Breast epithelium (tissue), 4 donors: ENCODE data around the gene POTEI. TPM values are rescaled to one million over a fixed set of nuclear protein-coding genes. Genes with fewer than 3 reads are reported as not detected.
"Not testable (repeated sequence)": the region's sequence is repeated elsewhere in the genome, so short reads cannot be mapped to it uniquely, and the experiment has no call there.

Source experiments
- DNase-seq, 2 donors: peaks; one replicate each; pipeline ENCODE4 v3.0.0-alpha.2; 2019; ENCODE audit warnings: low spot score in 2 of 2
- H3K27ac ChIP-seq, 2 donors: fragments of 200-600 bp; sonication (generic) in 1 of 2; one replicate each; pipeline ENCODE4 v1.5.1; 2016 to 2019; ENCODE audit warnings: mild to moderate bottlenecking in 1 of 2
- H3K27me3 ChIP-seq, 2 donors: fragments of 200-600 bp; sonication (generic) in 1 of 2; one replicate each; pipeline versions ENCODE4 v1.5.1 to v1.6.0; 2017 to 2019; ENCODE audit warnings: control low read depth in 1 of 2, mild to moderate bottlenecking in 1 of 2
- H3K36me3 ChIP-seq: fragments of 200-600 bp; one replicate; pipeline ENCODE4 v1.5.1; 2019
- H3K4me1 ChIP-seq, 2 donors: fragments of 200-600 bp; sonication (generic); one replicate each; pipeline ENCODE4 v1.5.1; 2016 to 2019; ENCODE audit warnings: control low read depth in 1 of 2
- H3K4me3 ChIP-seq, 3 donors: fragments of 200-600 bp; sonication (generic); 1 replicate in 2 of 3; 2 replicates in 1 of 3; pipeline ENCODE4 v1.5.1; 2016 to 2019; ENCODE audit warnings: mild to moderate bottlenecking in 3 of 3, moderate library complexity in 2 of 3
- H3K9me3 ChIP-seq, 2 donors: fragments of 200-600 bp; sonication (generic) in 1 of 2; one replicate each; pipeline ENCODE4 v1.5.1; 2016 to 2019; ENCODE audit warnings: control low read depth in 1 of 2
- intact Hi-C: fragments of 100-400 bp; cut with DNase I; formaldehyde crosslinking; loops from one replicate; pipeline ENCODE4 v1.15.1; 2023; ENCODE audit warnings: low total_unique reads
- total RNA-seq, 3 donors: library from RNA; depleted of rRNA; stranded (reverse); fragments of >200 nt; gene quantifications; one replicate each; pipeline ENCODE4 v1.1.0, GENCODE V29; 2016
- TF ChIP-seq, protein P1 (sequence below), 3 donors: fragments of 450-650 bp; IDR thresholded peaks; one replicate each; pipeline ENCODE4 v1.5.1; 2016 to 2017; ENCODE audit warnings: antibody characterized with exemption in 3 of 3, mild to moderate bottlenecking in 3 of 3, moderate library complexity in 3 of 3

POTEI gene
- total RNA-seq, 3 donors from 2014 or later, result 0.98 to 1.2 TPM; not detected in 1

- H3K4me1 ChIP-seq, DNase-seq, H3K27me3 ChIP-seq, H3K9me3 ChIP-seq, H3K4me3 ChIP-seq, H3K27ac ChIP-seq, H3K36me3 ChIP-seq, intact Hi-C loops: not testable (repeated sequence)
These were observed 57.9 kb downstream of the POTEI start for GRCh38 chr2:130451278-130451677.

DNA sequence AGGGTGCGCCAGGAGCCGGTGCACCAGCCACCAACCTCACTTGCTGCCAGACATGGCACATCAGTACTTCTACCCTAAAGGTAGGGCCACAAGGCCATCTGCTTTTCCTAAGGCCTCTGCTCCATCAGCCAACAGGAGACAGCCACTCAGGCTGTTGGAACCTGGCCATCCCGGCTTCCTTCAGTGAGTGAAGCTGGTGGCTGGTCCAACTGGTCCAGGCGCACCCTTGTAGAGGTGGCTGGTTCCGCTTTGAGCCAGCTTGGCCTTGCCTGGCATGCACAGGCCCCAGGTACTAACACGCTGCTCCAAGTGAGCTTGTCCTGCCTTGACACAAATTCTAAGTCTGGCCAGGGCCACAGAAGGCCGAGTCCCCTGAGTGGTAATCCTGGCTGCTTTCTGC, 58.8 kb downstream of the POTEI start:
- DNase-seq, intact Hi-C loops, H3K27ac ChIP-seq, H3K9me3 ChIP-seq, H3K27me3 ChIP-seq, H3K4me1 ChIP-seq, H3K36me3 ChIP-seq, H3K4me3 ChIP-seq: not testable (repeated sequence)

DNA sequence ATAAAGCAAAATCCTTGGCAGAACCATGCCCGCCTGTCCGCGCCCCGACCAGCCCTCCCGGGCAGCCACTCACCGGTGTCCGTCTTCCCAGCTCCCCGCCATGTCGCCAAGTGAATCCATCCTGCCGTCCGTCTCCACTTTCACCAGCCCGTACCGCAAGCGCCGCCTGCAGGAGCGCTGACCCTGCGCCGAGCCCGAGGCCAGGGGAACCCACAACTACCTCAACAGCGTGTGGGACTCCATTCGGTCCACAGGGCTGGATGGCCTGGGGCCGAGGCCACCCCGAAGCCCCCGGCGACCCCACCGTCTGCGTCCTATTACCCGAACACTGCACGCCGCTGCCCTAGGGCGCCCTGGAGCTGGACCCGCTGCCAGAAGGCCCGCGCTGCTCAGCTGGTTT, 81.5 kb downstream of the POTEI start:
- H3K27ac ChIP-seq, H3K9me3 ChIP-seq, intact Hi-C loops, H3K4me1 ChIP-seq, H3K27me3 ChIP-seq, H3K36me3 ChIP-seq: not testable (repeated sequence)
- peak; percentile 24 to 55 for DNase-seq
- TF ChIP-seq, protein P1, sequence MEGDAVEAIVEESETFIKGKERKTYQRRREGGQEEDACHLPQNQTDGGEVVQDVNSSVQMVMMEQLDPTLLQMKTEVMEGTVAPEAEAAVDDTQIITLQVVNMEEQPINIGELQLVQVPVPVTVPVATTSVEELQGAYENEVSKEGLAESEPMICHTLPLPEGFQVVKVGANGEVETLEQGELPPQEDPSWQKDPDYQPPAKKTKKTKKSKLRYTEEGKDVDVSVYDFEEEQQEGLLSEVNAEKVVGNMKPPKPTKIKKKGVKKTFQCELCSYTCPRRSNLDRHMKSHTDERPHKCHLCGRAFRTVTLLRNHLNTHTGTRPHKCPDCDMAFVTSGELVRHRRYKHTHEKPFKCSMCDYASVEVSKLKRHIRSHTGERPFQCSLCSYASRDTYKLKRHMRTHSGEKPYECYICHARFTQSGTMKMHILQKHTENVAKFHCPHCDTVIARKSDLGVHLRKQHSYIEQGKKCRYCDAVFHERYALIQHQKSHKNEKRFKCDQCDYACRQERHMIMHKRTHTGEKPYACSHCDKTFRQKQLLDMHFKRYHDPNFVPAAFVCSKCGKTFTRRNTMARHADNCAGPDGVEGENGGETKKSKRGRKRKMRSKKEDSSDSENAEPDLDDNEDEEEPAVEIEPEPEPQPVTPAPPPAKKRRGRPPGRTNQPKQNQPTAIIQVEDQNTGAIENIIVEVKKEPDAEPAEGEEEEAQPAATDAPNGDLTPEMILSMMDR (IDR thresholded peaks at IDR 0.05), result peak in 1 of 3 donors; percentile 14
- H3K4me3 ChIP-seq, result peak overlapping the region; percentile 31 to 64 (median 50)

DNA sequence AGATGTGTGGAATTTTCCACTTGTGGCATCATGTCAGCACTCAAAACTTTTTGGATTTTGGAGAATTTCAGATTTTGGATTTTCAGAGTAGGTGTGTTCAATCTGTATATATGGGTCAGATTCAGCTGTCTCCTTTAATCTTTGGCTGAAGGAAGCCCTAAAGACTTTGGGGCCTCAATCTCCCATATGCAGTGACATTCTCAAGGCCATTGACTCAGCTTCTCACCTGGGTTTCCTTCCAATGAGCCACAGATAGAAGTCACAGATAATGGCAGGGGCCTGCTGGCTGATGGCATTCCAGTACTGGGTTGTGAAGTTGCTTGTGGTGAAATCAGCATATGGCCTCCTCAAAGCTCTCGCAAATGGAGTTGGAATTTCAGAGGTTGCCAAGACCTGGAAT, 90.3 kb downstream of the POTEI start:
- H3K27ac ChIP-seq, H3K4me3 ChIP-seq, H3K4me1 ChIP-seq, intact Hi-C loops, H3K36me3 ChIP-seq, H3K9me3 ChIP-seq, H3K27me3 ChIP-seq, DNase-seq: not testable (repeated sequence)

DNA sequence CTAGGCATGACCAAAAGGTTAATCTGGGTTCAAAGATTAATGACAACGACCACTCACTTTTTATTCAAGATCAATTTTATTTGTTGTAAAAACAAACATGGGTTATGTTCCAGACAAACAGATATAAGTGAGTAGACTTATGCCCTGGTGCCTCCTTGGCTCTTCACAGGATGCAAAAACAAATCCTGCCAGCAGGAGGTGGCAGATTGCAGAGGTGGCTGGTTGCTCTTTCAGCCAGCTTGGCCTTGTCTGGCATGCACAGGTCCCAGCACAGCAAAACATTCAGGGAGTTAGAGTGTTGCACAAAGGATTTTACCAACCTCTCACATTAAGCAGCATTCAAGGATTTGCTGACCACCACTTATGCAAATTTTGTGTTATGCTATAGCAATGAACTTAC, 92.4 kb downstream of the POTEI start:
- intact Hi-C loops, H3K4me1 ChIP-seq, H3K36me3 ChIP-seq, H3K27me3 ChIP-seq, H3K9me3 ChIP-seq, H3K27ac ChIP-seq, DNase-seq, H3K4me3 ChIP-seq: not testable (repeated sequence)

Other genes with a start within 250 kb of the POTEI start
- gene IMP4, start 166.4 kb downstream of the POTEI start, total RNA-seq, result 100 to 1,000 TPM in 2 of 3 donors, 10 to 100 TPM in 1; 94.7 to 114 (median 113) TPM
- 10 to 100 TPM; 50.8 to 77.1 (median 54.3) TPM for gene PTPN18, start 153.3 kb downstream of the POTEI start, total RNA-seq
- gene CFC1B, start 11.9 kb upstream of the POTEI start, total RNA-seq, result not detected
- not detected for gene CFC1, start 90.2 kb upstream of the POTEI start, total RNA-seq
- not detected for gene POTEJ, start 102.1 kb upstream of the POTEI start, total RNA-seq
- not detected for gene GPR148, start 219.7 kb upstream of the POTEI start, total RNA-seq
- gene AMER3, start 246.2 kb upstream of the POTEI start, total RNA-seq, result not detected